TTC549 (cell line): ENCODE results near the gene KLHL30.

ENCODE experiments used
- FAIRE-seq: peaks from 2 replicates; lab custom pipeline; 2012; peaks lifted over from hg19 to GRCh38; lab: Jason Lieb, UNC

KLHL30 gene

GRCh38 chr2:238131761-238132462 is 6.6 kb upstream of the KLHL30 start:
- FAIRE-seq = no peak

- no peak for FAIRE-seq
These were observed 5.7 kb upstream of the KLHL30 start for GRCh38 chr2:238132463-238133450.

- FAIRE-seq = no peak
These were observed 4.7 kb upstream of the KLHL30 start for GRCh38 chr2:238133499-238134392.

- FAIRE-seq = no peak
These were observed 4.1 kb upstream of the KLHL30 start for GRCh38 chr2:238134393-238134785.

GRCh38 chr2:238135601-238136150 is 2.8 kb upstream of the KLHL30 start:
- no peak for FAIRE-seq

DNA sequence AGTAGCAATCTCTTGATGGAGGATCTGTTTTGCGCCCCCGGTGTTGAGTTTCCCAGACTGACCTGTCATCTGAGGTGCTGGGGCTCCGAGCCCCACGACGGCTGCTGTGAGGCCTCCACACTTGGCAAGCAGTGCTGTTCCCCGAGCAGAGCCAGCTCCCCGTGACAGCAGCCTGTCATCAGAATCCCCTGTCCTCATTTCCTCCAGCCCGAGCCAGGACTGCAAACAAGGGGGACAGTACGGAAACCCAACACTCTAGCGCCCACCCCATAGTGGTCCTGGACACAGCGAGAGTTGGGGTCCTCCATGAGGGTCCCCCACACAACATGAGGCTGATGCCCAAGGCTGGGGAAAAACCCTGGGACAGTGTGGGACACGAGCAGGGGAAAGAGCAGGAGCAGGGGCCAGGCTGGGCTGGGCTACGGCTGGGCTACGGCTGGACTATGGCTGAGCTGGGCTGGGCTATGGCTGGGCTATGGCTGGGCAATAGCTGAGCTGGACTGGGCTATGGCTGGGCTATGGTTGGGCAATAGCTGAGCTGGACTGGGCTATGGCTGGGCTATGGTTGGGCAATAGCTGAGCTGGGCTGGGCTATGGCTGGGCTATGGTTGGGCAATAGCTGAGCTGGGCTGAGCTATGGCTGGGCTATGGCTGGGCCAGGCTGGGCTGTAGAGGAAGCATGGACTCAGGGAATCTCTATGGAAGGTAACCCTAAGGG is 1.5 kb upstream of the KLHL30 start:
- FAIRE-seq = no peak

- FAIRE-seq = no peak
These were observed 583 bp upstream of the KLHL30 start for GRCh38 chr2:238137885-238138284.

DNA sequence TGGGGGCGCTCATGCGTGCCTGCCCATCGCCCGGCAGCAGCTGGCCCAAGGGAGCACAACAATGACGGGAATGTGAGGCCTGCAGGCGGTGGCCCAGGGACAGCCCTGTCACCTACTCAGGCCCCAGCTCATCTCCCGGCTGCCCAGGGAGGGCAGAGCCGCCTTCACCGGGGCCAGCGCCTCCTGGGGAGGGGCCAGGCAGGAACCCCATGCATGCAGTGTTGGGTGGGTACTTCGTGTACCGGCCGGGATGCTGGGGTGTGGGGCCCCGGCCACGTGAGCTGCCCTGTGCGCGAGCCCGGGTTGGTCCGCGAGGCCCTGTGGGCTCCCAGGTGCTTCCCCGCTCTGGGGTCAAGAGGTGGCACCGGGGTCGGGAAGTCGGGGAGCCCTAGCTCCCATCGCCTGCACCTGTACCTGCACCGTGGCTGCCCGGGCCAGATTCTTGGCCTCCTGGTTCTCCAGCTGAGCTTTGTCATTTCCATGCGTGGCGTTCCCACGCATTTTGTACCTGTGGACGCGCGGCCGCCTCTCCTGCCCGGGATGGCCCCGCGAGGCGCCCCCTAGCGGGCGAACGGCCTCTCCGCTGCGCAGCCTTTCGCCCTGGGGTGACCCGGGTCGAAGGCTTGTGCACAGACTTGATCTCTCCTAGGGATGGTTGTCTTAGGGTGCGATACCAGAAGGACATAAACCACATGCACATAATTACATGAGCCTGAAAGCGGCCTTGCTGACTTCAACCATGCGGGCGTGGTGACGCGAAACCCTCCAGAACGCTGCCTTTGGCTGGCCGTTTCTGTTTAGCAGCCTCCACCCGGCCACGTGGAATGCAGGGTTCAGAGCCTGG is 950 bp downstream of the KLHL30 start:
- no peak for FAIRE-seq

- FAIRE-seq = no peak
These were observed 1.6 kb downstream of the KLHL30 start for GRCh38 chr2:238140040-238140439.

DNA sequence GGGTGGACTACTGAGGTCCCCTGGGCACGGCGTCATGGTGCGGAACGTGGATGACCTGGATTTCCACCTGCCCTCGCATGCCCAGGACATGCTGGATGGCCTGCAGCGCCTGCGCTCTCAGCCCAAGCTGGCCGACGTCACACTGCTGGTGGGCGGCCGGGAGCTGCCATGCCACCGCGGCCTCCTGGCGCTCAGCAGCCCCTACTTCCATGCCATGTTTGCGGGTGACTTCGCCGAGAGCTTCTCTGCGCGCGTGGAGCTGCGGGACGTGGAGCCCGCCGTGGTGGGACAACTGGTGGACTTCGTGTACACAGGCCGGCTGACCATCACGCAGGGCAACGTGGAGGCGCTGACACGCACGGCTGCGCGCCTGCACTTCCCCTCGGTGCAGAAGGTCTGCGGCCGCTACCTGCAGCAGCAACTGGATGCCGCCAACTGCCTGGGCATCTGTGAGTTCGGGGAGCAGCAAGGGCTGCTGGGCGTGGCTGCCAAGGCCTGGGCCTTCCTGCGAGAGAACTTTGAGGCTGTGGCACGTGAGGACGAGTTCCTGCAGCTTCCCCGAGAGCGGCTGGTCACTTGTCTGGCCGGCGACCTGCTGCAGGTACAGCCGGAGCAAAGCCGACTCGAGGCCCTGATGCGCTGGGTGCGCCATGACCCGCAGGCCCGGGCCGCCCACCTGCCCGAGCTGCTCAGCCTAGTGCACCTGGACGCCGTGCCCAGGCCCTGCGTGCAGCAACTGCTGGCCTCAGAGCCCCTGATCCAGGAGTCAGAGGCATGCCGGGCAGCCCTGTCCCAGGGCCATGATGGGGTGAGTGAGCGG is 2.5 kb downstream of the KLHL30 start:
- no peak for FAIRE-seq

- no peak for FAIRE-seq
These were observed 3.3 kb downstream of the KLHL30 start for GRCh38 chr2:238141541-238142318.

GRCh38 chr2:238142382-238143205 is 4.1 kb downstream of the KLHL30 start:
- FAIRE-seq = no peak

- no peak for FAIRE-seq
These were observed 4.9 kb downstream of the KLHL30 start for GRCh38 chr2:238143239-238143951.

DNA sequence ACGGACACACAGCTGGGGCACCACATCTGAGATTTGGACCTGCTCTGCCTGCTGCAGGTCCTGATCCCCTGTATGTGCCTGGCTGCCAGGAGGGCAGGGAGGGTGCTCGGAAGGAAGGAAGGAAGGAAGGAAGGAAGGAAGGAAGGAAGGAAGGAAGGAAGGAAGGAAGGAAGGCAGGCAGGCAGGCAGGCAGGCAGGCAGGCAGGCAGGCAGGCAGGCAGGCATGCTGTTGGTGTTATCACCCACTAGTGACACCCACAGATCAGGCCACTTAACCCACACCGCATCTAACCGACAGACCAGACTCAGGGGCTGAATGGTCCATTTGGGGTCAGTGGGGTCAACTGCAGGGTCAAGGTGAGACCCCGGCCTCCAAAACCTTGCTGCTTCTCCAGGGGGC is 5.8 kb downstream of the KLHL30 start:
- no peak for FAIRE-seq

DNA sequence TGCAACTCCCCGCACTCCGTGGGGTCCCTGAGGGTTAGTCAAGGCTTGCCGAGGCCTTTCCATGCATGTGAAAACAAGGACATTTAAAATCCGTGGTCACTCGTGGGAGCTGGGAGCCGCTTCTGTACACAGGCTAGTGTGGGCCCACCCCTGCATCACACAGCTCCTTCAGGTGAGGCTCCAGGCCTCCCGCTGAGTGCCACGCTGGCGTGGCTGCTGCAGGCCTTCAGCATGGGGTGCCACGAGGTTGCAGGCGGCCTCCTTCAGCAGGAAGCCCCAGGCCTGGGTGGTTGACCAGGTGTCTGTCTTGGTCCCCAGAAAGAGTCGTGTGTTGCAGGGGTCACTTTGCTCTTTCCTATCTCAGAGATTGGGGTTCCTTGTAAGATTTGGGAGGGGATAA is 6.6 kb downstream of the KLHL30 start:
- FAIRE-seq = no peak

DNA sequence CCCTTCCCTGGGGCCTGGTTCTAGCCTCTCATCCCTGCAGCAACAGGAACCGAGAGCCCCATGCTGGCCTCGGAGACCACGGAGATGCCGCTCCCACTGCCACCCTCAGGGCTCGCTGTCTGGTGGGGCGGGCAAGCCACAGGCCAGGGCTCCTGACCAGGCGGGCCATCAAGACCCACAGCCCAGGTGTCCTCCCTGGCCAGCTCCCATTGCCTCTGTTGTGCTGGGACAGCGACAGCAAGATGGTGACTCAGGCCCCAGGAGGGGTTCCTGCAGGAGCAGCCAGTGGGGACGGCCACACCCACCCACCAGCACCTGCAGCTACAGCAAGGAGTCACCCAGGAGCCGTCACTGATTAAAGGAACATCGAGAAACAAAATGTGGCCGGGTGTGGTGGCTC is 7.4 kb downstream of the KLHL30 start:
- FAIRE-seq = no peak

DNA sequence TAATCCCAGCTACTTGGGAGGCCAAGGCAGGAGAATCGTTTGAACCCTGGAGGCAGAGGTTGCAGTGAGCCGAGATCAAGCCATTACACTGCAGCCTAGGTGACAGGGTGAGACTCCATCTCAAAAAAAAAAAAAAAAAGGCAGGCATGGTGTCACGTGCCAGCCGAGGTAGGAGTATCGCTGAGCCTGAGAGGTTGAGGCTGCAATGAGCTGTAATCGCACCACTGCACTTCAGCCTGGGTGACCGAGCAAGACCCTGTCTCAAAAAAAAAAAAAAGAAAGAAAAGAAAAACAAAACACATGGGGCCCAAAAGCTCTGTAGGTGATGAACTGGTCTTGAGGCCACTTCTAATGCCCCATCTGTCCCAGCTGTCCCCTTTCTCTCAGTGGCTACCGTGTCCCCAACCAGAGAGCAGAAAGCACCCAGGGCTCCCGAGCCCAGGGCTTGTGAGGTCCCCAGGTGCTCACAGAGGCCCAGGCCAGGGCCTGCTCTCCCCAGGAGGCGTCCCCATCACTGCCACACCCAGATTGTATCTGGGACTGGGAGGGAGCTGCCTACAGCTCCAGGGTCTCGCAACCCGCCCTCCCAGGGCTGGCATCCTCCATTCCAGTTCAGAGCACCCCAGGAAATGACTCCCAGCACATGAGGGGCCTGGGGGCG is 8.5 kb downstream of the KLHL30 start:
- no peak for FAIRE-seq
